ENCODE results near the gene TMEM147. TPM values are rescaled to one million over a fixed set of nuclear protein-coding genes. Genes with fewer than 3 reads are reported as not detected.

Gene TMEM147
- total and polyA plus RNA-seq, 4 donors = 18.1 to 97.4 (median 44.7) TPM

- TF ChIP-seq REST (IDR thresholded peaks at IDR 0.05) = no peak
- TF ChIP-seq NR2F2 (IDR thresholded peaks at IDR 0.05) = no peak
- TF ChIP-seq HNF4G (IDR thresholded peaks at IDR 0.05) = no peak
- no peak for TF ChIP-seq FOXA2 (IDR thresholded peaks at IDR 0.05)
- no peak for TF ChIP-seq SP1 (IDR thresholded peaks at IDR 0.05)
- no peak for TF ChIP-seq FOXA1 (IDR thresholded peaks at IDR 0.05)
These were observed 39.4 kb upstream of the TMEM147 start (continued) for GRCh38 chr19:35506011-35506410.

- no peak overlapping the region for H3K27ac ChIP-seq (ENCODE audit: low read depth in 1 of 2, low read length in 2 of 2)
- H3K4me3 ChIP-seq (ENCODE audit: low read depth in 1 of 3, low read length in 3 of 3) = no peak overlapping the region
- H3K9me3 ChIP-seq (ENCODE audit: control insufficient read depth in 4 of 4, low read length in 3 of 4) = no peaks in the 10 kb centered on the region
- H3K36me3 ChIP-seq (ENCODE audit: control insufficient read depth in 4 of 4, insufficient read depth in 3 of 4, low read depth in 1 of 4, low read length in 3 of 4) = peaks cover 0 to 1% (median 0%) of the 10 kb centered on the region in 4 donors
- TF ChIP-seq RXRA (IDR thresholded peaks at IDR 0.05) = no peak
- TF ChIP-seq NR2F2 (IDR thresholded peaks at IDR 0.05) = no peak
- TF ChIP-seq HNF4G (IDR thresholded peaks at IDR 0.05) = no peak
- TF ChIP-seq GABPA (IDR thresholded peaks at IDR 0.05 in 1 of 2, conservative IDR thresholded peaks at IDR 0.05 in 1 of 2) = no peak
- TF ChIP-seq JUND (IDR thresholded peaks at IDR 0.05) = no peak
- no peak for TF ChIP-seq ZBTB33 (IDR thresholded peaks at IDR 0.05)
- no peak for TF ChIP-seq SP1 (IDR thresholded peaks at IDR 0.05)
- no peak for TF ChIP-seq REST (IDR thresholded peaks at IDR 0.05)
- TF ChIP-seq ATF3 (IDR thresholded peaks at IDR 0.05) = no peak
- no peak for TF ChIP-seq FOXA1 (IDR thresholded peaks at IDR 0.05)
- TF ChIP-seq MAX (IDR thresholded peaks at IDR 0.05) = no peak
- no peak for TF ChIP-seq RAD21 (IDR thresholded peaks at IDR 0.05)
- TF ChIP-seq EGR1 (IDR thresholded peaks at IDR 0.05; ENCODE audit: low read depth in 2 of 2) = no peak
- WGBS = 91% methylated on average over 11 of the region's 11 CpGs
- H3K27me3 ChIP-seq (ENCODE audit: control insufficient read depth in 4 of 4, insufficient read depth in 4 of 4, low read length in 3 of 4) = no peaks in the 10 kb centered on the region
- DNase-seq (ENCODE audit: low spot score) = no peak
- no peak overlapping the region for H3K9ac ChIP-seq (ENCODE audit: low read depth in 1 of 2, low read length in 2 of 2)
- H3K4me1 ChIP-seq (ENCODE audit: control insufficient read depth in 4 of 4, insufficient read depth in 4 of 4, low read length in 3 of 4) = peaks cover 0 to 16% (median 7%) of the 10 kb centered on the region in 4 donors
These were observed 37.9 kb upstream of the TMEM147 start for GRCh38 chr19:35507561-35507960.
